ENCODE data around the gene ODC1. TPM values are rescaled to one million over a fixed set of nuclear protein-coding genes. Genes with fewer than 3 reads are reported as not detected.
A peak's percentile ranks its signal among the peaks of the same experiment; 100 is the strongest.

The ODC1 gene
- total and polyA plus RNA-seq, 8 donors: 55.0 to 243 (median 214) TPM

DNA sequence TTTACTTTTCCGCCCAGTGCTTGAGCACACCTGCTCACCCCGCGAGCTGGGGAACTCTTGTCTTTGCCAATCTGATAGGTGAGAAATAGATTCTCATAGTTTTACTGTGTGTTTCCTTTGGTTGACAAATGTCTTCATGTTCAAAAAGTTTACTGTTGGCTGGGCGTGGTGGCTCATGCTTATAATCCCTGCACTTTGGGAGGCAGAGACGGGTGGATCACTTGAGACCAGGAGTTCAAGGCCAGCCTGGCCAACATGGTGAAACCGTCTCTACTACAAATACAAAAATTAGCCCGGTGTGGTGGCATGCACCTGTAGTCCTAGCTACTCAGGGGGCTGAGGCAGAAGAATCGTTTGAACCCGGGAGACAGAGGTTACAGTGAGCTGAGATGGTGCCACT lies 10.3 kb downstream of the ODC1 start:
- Histone ChIP-seq H3K36me3 (peaks cover 0 to 41% of the 10 kb centered on the region in 2 donors), H3K4me3 (no peak overlapping the region), H3K4me1 (peaks cover 0 to 9% of the 10 kb centered on the region in 2 donors), H3K9me3 (no peaks in the 10 kb centered on the region), H3K27ac (no peak overlapping the region), H3K27me3 (no peaks in the 10 kb centered on the region)
- DNase-seq (no peak), ATAC-seq (no peak)
- intact Hi-C loops (cut with DNase I): loop anchor here in 1 of 2 donors (10.0 kb wide), 1 partner anchor 217 kb away; no protein-coding TSS in a partner anchor
- TF ChIP-seq, protein P1, sequence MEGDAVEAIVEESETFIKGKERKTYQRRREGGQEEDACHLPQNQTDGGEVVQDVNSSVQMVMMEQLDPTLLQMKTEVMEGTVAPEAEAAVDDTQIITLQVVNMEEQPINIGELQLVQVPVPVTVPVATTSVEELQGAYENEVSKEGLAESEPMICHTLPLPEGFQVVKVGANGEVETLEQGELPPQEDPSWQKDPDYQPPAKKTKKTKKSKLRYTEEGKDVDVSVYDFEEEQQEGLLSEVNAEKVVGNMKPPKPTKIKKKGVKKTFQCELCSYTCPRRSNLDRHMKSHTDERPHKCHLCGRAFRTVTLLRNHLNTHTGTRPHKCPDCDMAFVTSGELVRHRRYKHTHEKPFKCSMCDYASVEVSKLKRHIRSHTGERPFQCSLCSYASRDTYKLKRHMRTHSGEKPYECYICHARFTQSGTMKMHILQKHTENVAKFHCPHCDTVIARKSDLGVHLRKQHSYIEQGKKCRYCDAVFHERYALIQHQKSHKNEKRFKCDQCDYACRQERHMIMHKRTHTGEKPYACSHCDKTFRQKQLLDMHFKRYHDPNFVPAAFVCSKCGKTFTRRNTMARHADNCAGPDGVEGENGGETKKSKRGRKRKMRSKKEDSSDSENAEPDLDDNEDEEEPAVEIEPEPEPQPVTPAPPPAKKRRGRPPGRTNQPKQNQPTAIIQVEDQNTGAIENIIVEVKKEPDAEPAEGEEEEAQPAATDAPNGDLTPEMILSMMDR (IDR thresholded peaks at IDR 0.05): no peak

DNA sequence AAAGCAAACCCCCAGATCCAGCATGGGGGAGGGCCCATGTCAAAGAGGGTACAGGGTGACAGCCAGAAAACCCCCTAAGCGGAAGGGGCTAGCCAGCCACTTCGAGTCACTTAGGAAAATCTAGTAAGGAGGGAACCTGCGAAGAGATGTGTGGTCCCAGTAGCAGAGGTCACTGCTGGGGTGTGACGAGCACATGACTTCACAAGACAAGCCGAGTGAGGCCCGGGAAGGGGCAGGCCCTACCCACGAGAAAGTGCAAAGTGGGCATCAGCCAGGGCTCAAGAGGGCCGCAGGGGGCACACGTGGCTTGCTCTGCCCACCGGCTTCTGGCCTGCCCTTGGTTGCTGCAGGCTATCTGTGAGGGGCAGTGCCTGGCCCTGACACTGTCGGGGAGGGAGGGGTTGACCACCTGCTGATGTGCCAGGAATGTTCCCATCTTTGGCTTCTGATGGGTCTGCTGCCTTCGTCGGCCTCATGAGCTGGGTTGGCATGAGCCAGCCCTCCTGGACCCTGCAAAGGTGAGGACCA lies 11.5 kb downstream of the ODC1 start:
- H3K4me3 ChIP-seq: no peak overlapping the region
- TF ChIP-seq, protein P1 (IDR thresholded peaks at IDR 0.05): no peak
- H3K27me3 ChIP-seq: peaks cover 0 to 4% of the 10 kb centered on the region in 2 donors
- DNase-seq (no peak), ATAC-seq (no peak)
- peaks cover 7 to 21% of the 10 kb centered on the region in 2 donors for H3K4me1 ChIP-seq
- H3K36me3 ChIP-seq: peaks cover 0 to 30% of the 10 kb centered on the region in 2 donors
- no peak overlapping the region for H3K27ac ChIP-seq
- intact Hi-C loops (cut with DNase I): loop anchor here in 1 of 2 donors (10.0 kb wide), 1 partner anchor 218 kb away; no protein-coding TSS in a partner anchor
- H3K9me3 ChIP-seq: no peaks in the 10 kb centered on the region

DNA sequence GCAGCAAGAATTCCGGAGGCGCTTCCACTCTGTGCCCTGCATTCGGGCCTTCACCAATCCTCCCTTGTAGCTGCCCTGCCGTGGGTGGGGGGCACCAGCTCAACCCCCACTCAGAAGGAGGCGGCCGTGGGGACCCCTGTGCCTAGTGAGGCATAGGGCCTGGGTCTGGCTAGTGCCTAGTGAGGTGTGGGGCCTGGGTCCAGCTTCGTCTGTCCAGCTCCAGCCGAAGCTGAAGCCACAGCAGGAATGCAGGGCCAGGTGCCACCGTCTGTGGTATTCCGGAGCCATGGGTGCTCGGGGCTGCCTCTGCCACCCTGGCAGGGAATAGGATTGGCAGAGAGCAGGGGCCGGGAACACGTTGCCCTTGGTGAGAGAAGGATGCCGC lies 12.3 kb downstream of the ODC1 start:
- no peak for DNase-seq
- H3K9me3 ChIP-seq: no peaks in the 10 kb centered on the region
- intact Hi-C loops (cut with DNase I): loop anchor here in 1 of 2 donors (10.0 kb wide), 1 partner anchor 219 kb away; no protein-coding TSS in a partner anchor
- no peak overlapping the region for H3K4me3 ChIP-seq
- no peak for ATAC-seq
- H3K4me1 ChIP-seq: peaks cover 7 to 23% of the 10 kb centered on the region in 2 donors
- H3K27me3 ChIP-seq: peaks cover 0 to 4% of the 10 kb centered on the region in 2 donors
- H3K27ac ChIP-seq: no peak overlapping the region
- H3K36me3 ChIP-seq: peaks cover 0 to 21% of the 10 kb centered on the region in 2 donors
- TF ChIP-seq, protein P1 (IDR thresholded peaks at IDR 0.05): no peak

DNA sequence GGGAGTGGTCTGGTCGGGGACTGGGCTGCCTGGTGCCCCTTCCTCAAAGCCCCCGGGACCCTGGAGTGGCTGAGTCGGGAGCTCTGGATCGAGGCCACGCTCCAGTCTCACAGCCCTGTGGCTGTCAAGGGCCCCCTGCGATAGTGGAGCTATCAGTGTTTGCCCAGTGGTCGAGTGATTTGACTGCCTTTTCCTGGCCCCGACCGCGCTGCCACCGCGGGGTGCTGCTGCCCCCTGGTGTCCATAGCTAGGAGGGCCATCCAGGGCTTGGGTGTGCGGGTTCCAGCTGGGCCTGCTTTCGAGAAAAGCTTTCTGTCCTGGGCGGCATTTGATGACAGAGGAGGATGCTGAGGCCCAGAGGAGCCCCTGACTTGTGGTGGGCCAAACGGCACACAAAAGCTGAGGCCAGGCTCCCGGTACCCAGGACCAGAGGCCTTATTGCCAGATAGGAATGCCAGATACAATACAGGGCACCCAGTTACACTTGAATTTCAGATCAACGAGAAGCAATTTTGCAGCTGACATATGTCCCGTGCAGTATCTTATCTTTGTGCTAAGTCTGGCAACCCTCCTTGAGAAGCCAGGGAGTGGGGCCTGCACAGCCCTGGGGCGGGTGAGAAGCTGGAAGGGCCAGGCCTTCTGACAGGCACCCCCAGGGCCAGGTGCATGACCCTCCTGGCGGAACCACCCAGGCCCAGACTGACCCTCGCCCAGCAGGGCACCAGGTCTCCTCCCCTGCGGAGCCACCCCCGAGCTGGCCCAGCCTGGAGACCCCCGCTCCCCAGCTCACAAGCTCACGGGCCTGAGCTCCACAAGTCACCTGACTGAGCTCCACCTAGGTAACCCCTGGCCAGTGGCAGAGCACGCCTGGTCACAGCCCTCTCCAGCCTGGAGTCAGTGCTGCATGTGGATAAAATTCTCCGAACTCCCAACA lies 13.0 kb downstream of the ODC1 start:
- peak; percentile 81 for ATAC-seq
- H3K36me3 ChIP-seq: peaks cover 0 to 15% of the 10 kb centered on the region in 2 donors
- peak; percentile 73 to 94 (median 82) for DNase-seq
- TF ChIP-seq, protein P1 (IDR thresholded peaks at IDR 0.05): peak; percentile 95 to 97
- peaks cover 0 to 4% of the 10 kb centered on the region in 2 donors for H3K27me3 ChIP-seq
- no peak overlapping the region for H3K4me3 ChIP-seq
- no peak overlapping the region for H3K27ac ChIP-seq
- intact Hi-C loops (cut with DNase I): loop anchor here in 1 of 2 donors (5.0 to 10.0 kb wide), 2 partner anchors 220 to 308 kb away; no protein-coding TSS in a partner anchor
- H3K4me1 ChIP-seq: peaks cover 7 to 23% of the 10 kb centered on the region in 2 donors
- no peaks in the 10 kb centered on the region for H3K9me3 ChIP-seq
